PFSK-1 (cell line): ENCODE measurements around the gene GNG4.

Experiments
- POLR2AphosphoS5 ChIP-seq: IDR thresholded peaks from 2 replicates; pipeline ENCODE4 v1.6.1; 2012; ENCODE audit warnings: low read depth, mild to moderate bottlenecking, control low read depth, low read length, moderate library complexity
- TF ChIP-seq, protein P1 (sequence below), 2 experiments: IDR thresholded peaks; 2 replicates each; pipeline versions ENCODE4 v1.6.1 to v1.8.0; 2011 to 2012; ENCODE audit warnings: low read depth in 2 of 2, low read length in 2 of 2, control low read depth in 1 of 2, inconsistent platforms in 1 of 2, mild to moderate bottlenecking in 1 of 2, moderate library complexity in 1 of 2; ENCODE audit not compliant: insufficient read depth in 1 of 2

GRCh38 chr1:235571482-235571881 is 78.1 kb downstream of the GNG4 start:
- TF ChIP-seq, protein P1, sequence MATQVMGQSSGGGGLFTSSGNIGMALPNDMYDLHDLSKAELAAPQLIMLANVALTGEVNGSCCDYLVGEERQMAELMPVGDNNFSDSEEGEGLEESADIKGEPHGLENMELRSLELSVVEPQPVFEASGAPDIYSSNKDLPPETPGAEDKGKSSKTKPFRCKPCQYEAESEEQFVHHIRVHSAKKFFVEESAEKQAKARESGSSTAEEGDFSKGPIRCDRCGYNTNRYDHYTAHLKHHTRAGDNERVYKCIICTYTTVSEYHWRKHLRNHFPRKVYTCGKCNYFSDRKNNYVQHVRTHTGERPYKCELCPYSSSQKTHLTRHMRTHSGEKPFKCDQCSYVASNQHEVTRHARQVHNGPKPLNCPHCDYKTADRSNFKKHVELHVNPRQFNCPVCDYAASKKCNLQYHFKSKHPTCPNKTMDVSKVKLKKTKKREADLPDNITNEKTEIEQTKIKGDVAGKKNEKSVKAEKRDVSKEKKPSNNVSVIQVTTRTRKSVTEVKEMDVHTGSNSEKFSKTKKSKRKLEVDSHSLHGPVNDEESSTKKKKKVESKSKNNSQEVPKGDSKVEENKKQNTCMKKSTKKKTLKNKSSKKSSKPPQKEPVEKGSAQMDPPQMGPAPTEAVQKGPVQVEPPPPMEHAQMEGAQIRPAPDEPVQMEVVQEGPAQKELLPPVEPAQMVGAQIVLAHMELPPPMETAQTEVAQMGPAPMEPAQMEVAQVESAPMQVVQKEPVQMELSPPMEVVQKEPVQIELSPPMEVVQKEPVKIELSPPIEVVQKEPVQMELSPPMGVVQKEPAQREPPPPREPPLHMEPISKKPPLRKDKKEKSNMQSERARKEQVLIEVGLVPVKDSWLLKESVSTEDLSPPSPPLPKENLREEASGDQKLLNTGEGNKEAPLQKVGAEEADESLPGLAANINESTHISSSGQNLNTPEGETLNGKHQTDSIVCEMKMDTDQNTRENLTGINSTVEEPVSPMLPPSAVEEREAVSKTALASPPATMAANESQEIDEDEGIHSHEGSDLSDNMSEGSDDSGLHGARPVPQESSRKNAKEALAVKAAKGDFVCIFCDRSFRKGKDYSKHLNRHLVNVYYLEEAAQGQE (IDR thresholded peaks at IDR 0.05; ENCODE audit: insufficient read depth in 1 of 2, low read depth in 2 of 2, low read length in 2 of 2), result no peak
- TF ChIP-seq POLR2AphosphoS5, result no peak
